ENCODE results near the gene CHID1.
A peak's percentile ranks its signal among the peaks of the same experiment; 100 is the strongest.

CHID1 gene

GRCh38 chr11:910589-911030 lies at the start of gene CHID1:
Gene CHID1, minus strand, starts transcription at chr11:910810. Its CDS starts 5,994 bp downstream, at chr11:904816.
- DNase-seq (ENCODE audit: low read depth, low spot score), result peak; percentile 95

- no peak for DNase-seq (ENCODE audit: low read depth, low spot score)
Measured at GRCh38 chr11:959608-960007, 49.0 kb upstream of the CHID1 start.

- DNase-seq (ENCODE audit: low read depth, low spot score), result no peak
Measured at GRCh38 chr11:959027-959426, 48.4 kb upstream of the CHID1 start.

- no peak for DNase-seq (ENCODE audit: low read depth, low spot score)
Measured at GRCh38 chr11:958101-958500, 47.5 kb upstream of the CHID1 start.

GRCh38 chr11:957212-957920 lies 46.8 kb upstream of the CHID1 start:
- DNase-seq (ENCODE audit: low read depth, low spot score), result peak; percentile 68

DNA sequence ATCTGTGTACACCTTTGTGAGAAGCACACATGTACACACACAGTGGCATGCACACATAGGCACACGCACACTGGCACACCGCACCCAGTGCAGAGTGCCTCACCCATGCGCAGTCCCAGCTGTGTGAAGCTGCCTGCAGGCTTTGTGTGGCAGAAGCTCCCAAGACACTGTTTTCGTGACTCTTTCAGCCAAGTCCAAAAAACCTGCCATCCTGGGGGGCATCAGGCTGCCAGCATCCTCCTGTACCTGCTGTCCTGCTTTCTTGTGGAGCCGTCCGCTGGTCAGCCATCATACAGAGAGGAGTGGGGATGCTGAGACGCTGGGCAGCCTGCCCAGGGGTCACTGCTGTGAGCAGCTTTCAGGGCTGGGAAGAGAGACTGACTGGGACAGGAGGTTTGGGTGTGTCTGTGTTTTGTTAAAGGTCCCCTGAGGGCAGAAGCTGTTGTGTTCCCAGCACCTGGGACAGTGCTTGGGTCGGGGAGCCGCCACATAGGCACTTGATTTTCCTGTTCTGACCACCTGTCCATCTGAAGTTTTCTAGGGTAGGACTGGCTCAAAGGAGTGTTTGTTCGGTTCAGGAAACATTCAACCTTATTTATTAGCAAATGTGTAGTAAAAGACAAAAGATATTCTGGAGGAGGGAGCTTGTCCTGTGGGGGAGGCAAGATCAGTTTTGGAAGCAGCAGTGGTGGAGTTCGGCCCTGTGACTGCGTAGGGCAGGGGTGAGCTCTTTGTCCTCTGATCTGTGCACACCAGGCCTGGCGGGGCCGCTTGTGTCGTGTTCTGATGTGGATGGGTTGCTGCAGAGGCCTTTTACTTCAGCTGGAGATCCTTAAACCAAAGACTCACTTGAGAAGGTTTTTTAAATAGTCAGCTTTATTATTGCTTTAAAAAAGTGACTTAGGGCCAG lies 44.8 kb upstream of the CHID1 start:
- peak; percentile 94 for DNase-seq (ENCODE audit: low read depth, low spot score)

DNA sequence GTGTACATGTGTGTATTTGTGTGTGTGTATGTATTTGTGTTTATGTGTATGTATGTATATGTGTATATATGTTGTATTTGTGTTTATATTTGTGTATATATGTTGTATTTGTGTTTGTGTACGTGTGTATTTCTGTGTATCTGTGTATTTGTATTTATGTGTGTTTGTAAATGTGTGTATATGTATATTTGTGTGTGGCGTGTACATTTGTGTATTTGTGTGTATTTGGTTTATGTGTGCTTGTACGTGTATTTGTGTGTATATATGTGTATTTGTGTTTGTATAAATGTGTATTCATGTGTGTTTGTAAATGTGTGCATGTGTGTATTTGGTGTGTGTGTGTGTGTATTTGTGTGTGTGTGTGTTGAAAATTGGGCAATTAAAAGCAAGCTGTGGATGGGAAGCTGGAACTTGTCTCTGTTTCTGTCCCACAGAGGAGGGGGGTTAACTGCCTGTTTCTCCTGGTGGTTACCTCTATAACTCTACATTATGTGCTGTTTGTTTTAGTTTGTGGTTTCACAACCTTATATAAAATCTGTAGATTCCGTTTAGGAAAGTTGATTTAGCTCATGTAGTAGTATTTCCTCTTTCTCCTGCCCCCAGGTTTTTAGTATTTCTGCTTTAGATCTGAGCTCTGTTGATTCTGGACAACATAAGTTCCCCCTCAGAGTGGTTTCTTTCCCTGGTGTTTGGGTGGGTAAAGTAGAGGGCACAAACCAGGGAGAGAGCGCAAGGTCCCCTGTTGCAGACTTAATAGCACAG lies 44.0 kb upstream of the CHID1 start:
- DNase-seq (ENCODE audit: low read depth, low spot score), result no peak

DNA sequence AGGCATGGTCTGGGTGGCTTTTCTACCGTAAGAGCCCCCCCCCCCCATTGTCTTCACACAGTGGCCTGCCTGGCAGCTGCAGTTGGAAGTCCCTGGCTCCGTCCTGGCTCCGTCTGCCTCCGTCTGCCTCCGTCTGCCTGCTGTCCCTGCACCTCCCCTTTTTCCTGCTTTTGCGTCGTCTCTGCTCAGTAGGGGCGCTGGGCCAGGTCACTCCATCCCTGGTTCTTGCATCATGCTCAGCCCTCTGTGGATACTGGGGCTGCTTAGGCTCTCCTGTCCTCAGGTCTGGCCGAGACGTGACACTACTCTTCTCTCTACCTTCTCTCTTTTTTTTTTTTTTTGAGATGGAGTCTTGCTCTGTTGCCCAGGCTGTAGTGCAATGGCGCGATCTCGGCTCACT lies 42.9 kb upstream of the CHID1 start:
- no peak for DNase-seq (ENCODE audit: low read depth, low spot score)

DNA sequence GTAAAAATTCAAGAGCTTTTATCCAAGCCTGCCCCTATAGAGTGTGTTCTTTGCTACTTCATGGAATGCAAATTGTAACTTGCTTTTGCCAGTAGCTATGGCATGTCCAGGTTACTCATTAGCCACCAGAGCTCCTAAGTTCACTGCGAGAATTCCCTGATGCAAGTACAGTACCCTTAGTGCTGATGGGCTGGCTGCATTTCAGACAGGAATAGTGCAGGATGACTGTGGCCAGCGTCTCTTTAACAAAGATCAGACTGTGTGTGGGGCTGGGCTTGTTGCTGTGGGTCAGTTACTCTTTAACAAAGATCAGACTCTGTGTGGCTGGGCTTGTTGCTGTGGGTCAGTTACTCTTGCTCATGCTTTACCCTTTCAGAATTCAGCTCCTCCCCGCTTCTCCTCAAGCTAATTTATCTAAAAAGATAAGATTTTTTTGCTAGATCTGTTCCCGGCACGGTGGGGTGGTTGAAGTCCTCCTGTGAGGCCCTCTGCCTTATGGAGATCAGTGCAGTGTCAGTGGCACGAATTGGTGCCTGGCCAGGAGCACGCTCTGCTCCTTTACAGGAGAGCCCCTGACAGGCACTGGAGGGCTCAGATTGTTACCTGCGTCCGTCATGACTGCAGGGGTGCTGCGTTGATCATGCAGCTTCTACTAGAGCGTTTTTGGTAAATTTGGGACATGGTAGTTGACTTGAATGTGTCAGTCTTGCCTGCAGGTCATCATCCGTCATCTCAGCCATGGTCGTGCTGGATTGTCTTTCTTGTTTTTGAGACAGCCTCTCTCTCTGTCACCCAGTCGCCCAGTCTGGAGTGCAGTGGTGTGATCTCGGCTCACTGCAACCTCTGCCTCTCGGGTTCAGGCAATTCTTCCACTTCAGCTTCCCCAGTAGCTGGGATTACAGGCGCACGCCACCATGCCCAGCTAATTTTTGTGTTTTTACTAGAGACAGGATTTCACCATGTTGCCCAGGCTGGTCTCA lies 42.1 kb upstream of the CHID1 start:
- peak; percentile 55 for DNase-seq (ENCODE audit: low read depth, low spot score)

GRCh38 chr11:951507-951906 lies 40.9 kb upstream of the CHID1 start:
- DNase-seq (ENCODE audit: low read depth, low spot score), result no peak

- DNase-seq (ENCODE audit: low read depth, low spot score), result no peak
Measured at GRCh38 chr11:947744-948143, 37.1 kb upstream of the CHID1 start.

- peak; percentile 65 for DNase-seq (ENCODE audit: low read depth, low spot score)
Measured at GRCh38 chr11:945986-946385, 35.4 kb upstream of the CHID1 start.

DNA sequence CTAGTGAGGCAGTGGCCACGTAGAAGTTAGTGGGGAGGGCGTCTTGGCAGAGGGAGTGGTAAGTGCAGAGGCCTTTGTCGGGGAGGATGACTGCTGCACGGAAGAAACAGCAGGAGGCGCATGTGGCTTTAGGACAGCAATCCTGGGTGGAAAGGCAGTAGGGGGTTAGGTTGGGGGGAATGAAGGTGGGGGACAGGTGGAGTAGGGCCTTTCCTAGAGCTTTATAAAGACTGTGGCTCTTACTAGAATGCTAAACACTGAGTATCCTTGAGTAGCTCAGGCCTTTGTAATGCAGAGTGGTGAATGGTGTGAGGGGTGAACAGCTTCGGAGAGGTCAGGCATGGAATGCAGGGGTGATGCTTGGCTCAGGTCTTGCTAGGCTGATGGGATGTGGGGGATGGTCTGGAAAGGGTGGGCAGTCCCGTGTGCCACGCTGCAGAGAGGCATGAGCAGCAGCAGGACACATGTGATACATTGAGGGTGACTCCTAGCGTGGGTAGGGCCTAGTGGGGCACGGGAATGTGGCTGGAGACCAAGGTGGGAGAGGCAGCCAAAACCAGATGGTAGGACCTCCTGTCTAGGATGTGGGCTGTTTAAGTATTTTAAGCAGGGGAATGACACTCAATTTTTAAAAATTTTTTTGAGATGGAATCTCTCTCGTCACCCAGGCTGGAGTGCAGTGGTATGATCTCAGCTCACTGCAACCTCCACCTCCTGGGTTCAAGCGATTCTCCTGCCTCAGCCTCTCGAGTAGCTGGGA lies 34.3 kb upstream of the CHID1 start:
- DNase-seq (ENCODE audit: low read depth, low spot score), result peak; percentile 86

GRCh38 chr11:942823-943222 lies 32.2 kb upstream of the CHID1 start:
- DNase-seq (ENCODE audit: low read depth, low spot score), result no peak

GRCh38 chr11:940496-941135 lies 30.0 kb upstream of the CHID1 start:
- DNase-seq (ENCODE audit: low read depth, low spot score), result peak; percentile 52

DNA sequence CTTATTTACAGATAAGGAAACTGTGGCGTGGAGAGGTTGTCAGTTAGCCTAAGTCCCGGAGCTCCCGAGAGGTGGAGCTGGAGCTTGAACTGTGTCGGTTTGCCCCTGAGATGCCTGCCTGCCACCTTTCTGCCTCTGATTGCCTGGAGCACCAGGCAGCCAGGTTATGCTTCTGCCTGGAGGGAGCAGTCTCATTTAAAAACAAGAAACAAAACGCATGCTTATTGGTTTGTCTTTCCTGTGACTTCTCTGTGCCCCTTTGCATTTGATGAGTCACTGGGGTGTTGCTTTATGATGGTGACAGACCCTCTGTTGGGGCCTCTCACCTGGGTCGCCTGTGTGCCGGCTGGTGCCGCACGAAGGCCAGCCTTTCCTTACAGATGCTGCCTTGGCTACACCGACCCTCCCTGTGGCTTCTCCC lies 27.2 kb upstream of the CHID1 start:
- no peak for DNase-seq (ENCODE audit: low read depth, low spot score)

GRCh38 chr11:936199-936598 lies 25.6 kb upstream of the CHID1 start:
- no peak for DNase-seq (ENCODE audit: low read depth, low spot score)

DNA sequence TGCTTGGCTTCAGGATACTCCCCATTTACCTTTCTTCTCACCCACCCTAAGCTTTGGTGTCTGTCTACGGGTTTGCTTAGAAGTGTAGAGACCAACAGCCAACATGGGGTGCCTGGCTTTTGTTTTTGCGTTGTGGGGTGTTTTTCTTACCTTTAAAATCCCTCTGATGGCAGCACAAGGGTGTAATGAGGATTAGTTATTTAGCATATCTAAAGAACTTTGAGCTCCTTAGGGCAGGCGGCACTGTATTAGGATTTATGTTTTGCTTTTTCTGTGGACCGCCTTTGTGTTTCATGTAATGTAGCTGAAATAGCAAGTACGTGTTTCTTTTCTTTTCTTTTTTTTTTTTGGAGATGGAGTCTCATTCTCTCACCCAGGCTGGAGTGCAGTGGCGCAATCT lies 23.9 kb upstream of the CHID1 start:
- DNase-seq (ENCODE audit: low read depth, low spot score), result no peak

DNA sequence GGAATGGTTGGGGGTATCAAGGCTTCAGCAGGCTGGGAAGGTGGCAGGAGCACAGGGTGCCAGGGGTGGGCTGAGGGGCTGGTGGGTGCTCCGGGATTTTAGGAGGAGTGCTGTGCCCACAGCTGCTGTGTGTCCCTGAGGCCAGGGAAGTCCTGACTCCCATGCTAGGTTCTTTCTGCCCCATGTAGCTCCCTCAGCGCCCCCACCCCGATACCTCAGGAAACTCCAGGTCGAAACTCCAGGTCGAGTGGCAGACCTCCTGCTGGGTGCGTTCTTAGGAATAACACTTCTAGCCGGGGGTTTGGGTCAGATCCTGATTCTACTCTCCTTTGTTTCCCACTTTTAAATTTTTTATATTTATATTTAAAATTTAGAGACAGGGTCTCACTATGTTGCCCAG lies 23.3 kb upstream of the CHID1 start:
- no peak for DNase-seq (ENCODE audit: low read depth, low spot score)
